Inflammatory macrophage (primary cell): Measurements from ENCODE around the gene LMO7.
"Not testable (repeated sequence)": the region's sequence is repeated elsewhere in the genome, so short reads cannot be mapped to it uniquely, and the experiment has no call there.

Experiments used
- DNase-seq, 2 donors: peaks; one replicate each; pipeline ENCODE4 v3.0.0-alpha.2; 2020 to 2022

LMO7 gene

DNA sequence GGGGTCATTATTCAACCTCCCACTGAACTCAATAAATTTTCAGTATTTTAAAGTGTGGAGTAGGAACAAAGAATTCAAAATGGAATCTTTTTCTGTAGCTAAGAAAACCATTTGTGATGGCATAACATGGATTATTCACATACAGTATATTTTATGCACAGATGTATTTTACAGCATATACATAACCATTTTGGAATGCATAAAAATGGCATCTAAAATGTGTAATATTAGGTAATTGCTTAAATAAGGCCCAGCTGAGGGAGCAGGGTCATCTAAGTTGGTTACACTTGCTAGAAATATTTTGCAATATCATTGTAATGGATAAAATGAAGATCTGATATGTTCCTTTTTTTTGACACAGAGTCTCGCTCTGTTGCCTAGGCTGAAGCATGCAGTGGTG is 146.9 kb downstream of the LMO7 start:
- DNase-seq, result no peak

DNA sequence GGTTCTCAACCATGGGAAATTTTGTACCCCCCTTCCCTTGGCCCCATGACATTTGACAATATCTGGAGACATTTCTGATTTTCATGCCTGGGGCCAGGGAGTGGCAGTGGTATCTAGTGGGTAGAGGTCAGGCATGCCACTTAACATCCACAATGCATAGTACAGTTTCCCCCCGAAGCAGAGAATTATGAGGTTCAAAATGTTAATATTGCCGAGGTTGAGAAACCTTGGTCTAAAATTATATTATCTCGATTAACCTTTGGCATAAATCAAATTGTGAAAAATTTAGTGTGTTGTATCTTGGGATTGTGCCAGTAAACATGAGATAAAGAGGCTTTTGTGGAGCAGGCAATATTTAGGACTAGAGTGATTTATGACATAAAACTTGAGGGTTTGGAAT is 147.9 kb downstream of the LMO7 start:
- no peak for DNase-seq

DNA sequence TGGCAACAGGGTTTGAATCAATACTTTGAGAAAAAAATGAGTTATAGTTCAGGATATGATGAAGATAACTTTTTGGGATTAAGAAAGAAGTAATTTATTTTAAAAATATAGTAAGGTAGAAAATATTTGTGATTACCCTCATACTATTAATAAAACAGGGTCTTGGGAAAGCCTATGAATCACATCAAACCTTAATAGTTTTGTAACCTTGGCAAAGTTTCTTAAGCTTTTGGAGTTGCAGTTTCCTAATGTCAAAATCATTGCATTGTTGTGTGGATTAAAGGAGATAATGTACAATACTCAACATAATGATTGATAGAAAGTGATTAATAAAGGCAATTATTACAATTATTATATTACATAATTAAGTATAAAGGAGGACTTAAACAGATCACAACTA is 149.0 kb downstream of the LMO7 start:
- DNase-seq, result no peak

DNA sequence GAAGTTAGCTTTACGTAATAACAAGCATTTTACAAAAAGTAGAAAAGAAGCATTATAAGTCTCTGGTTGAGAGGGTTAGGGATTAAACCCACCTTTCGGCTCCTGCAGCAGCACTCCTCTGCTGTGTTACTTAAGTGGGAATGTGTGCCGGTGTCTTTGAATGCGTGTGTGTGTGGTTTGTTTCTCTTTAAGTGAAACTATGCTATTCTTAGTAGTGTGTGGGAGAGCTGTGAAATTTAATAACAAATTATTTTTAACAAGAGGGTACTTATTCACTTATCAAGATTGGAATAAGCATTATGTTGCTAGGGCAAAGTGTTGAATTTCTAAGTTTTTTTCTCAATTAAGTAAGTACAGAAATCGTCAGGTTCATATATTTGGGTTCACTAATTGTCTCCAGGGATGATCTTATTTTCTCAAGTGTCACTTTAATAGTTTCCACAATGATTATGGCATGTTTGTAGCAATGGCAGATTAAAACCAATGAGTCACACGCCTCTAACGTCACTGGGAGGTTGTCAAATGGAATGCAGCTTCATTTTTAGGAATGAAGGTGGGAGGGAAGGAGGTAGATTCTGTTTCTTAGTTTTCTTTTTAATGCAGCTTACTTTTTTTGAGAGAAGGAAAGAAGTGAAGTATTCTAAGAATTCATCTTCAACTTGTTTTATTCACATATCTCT is 151.3 kb downstream of the LMO7 start:
- DNase-seq, result no peak

DNA sequence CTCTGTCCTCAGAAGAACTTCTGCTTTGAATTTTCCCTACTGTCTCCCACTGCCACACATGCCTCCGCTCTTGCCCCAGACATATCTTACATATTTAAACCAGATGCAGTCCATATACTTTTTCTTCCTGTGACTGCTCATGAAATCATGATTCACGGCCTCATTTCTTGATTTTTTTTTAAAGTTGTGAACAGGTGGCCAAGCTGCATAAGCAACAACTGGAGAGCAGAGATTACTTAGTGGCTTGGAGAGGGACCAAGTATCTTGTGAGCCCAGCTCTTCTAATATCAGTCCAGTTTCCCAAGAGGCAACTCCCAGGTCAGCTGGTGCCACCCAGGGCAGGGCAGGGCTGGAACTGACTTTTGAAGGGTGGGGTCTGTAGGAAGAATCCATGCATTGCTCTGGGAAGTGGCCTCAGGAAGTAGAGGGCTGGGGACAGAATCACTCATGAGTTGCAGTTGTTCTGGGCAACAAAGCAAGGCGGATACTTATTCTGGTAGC is 152.4 kb downstream of the LMO7 start:
- DNase-seq, result peak; percentile 51 to 62

DNA sequence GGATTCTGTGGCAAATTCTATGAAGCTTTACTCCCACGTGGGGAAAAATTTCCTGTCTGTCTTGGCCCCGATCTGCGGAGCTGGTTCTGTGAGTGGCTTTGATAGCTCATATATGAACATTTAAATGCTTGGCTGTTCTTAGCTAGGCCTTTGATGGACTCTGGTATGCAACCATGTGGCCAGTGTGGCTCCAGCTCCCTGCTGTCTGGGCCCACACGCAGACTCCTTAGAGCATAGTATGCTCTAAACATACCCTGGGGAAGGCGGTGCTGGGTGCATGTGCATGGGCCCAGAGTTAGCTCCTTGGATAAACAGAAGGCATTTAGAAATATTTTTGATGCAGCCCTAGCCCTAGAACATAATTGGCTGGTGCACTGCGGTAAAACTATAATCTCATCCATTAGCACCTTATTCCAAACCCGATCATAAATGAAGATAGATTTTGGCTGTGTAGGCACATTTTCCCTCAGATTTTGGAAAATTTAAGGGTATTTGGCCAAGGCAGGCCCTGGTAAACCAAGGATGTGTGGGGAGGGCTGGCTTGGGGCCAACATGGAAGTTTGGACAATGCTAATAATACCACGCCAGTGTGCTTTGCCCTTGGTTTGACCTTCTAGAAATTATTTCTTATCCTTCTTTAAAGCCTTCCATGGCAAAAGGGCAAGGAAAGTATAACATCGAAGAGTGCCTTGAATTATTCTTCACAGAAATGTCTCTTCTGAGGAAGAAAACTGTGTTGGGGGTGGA is 153.5 kb downstream of the LMO7 start:
- no peak for DNase-seq

DNA sequence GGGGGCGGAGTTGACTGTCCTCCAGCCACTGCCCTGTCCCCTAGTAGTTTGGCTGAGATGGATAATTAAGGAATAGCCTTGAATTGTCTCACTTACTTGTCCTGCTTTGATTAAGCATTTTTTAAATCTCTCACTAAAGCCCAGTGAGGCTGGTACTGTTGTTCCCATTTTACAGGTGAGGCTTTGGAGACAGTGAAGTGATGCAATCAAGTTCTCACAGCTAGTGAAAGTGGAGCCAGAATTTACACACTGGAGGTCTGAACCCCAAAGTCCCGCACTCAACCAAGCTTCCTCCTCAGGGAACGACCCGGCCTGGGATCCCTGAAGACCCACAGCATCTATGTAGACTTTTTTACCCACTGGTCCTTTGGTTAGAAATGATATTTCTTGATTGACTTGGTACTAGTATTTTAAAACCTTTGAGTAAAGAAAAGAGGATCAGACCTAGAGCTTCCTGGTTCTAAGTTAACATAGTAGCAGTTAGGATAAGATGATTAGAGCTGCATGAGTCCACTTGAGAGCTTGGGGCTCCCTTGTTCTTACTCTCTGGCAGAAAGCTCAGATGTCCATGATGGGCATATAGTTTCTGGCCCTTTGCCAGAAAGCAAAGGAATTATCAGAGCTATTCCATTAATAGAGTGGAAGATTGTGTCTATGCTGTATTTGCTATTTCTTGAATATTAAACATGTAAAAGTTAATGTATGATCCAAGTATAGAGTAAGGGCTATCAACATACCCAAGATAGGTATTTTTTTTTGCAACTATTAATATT is 154.3 kb downstream of the LMO7 start:
- no peak for DNase-seq

DNA sequence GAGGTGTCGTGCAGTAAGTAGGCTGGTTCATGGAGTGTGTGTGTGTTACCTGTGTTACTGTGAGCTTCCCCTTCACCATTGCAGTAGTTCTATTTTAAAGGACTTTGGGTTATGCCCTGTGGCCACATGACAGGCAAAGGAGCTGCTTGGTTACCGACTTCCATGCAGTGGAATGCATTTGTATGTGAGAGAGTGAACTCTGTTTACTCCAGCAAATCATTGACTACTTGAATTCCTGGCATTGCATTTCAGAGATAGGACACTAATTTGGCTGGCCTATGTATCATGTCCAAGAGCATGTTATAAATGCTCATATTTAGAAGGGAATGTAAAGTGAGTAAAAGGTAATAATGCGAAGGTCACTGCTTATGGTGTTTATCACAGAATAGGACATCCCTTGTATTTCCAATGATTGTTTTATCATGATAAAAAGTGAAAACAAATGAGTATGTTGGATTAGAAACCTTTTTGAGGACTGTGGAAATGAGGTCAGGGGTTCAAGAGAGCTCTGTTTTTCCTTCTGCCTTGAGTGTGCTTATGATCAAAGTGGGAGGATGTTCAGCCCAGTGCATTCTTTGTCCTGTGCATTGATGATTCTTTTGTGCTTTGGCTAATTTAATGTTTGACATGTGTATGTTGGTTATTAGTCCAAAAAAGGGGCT is 156.5 kb downstream of the LMO7 start:
- no peak for DNase-seq

DNA sequence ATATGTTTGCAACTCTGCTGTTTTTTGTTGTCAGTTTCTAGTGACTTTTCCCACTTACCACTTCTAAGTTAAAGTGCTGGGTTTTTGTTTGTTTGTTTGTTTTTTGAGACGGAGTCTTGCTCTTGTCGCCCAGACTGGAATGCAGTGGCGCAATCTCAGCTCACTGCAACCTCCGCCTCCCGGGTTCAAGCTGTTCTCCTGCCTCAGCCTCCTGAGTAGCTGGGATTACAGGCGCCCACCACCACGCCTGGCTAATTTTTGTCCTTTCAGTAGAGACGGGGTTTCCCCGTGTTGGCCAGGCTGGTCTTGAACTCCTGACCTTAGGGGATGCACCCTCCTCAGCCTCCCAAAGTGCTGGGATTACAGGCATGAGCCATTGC is 157.0 kb downstream of the LMO7 start:
- not testable (repeated sequence) for DNase-seq

DNA sequence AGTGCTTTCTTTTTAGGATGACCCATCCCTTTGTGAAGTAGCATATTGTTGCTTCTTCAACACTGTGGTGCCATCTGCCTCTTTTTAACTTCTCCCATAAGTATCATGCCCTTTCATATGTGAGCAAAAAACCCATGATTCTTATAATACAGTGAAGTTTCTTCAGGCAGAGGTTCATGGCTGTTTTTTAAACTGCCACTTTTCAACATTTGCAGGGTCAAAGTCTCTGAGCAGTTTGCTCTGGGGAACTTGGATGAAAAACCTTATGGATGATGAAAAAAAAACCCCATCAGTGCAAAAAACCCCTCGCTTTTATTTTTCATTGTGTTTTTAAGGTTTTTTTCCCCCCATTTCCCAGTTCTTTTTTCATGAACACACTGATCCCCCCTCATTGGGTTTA is 158.5 kb downstream of the LMO7 start:
- no peak for DNase-seq

DNA sequence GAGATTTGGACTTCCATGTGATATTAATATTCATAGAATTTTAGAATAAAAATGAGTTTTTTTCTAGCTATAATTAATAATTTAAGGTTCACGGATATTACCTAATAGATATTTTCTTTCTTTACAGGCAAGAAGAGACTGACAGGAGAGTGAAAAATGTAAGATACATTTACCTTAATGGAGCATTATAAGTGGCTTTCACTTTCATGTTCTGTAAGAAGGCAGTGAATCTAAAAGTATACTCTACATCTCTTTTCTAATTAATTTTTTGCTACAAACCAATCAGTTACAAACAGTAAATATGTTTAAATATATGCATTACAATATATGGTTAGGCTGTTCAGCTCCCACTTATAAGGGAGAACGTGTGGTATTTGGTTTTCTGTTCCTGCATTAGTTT is 159.1 kb downstream of the LMO7 start:
- DNase-seq, result no peak

DNA sequence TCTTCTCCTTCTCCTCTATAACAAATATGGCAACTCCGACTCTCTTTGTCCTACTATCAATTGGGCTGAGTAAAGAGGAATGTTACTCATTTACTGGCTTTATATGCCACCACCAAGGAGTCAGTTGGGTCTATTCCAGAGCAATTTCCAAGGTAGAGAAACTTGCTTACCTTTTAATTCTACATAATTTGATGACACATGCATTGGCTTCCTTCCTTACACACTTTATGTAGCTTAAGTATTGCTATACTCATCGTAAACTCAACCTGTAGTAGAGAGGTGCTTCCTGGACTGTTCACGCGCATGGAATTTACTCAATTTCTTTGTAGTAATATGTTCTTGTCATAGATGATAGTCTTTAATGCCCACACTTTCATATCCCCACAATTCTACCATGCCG is 160.7 kb downstream of the LMO7 start:
- no peak for DNase-seq

DNA sequence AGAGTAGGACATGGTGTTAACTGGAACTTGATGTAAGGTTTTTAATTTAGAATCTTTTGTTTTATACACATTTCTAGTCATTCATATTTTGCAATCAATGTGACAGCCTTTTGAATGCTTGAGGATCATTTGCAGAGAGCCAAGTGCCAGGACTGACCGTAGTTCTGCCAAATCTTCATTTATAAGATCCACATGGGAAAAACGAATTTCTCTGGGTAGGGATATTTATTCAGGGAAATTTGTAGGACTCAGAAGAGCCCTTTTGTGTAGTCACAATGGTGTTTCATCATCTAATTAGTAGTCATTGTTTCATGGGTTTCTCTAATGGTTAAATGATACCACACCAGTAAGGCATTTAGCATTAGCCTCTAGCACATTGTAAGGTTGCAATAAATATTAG is 161.1 kb downstream of the LMO7 start:
- no peak for DNase-seq

DNA sequence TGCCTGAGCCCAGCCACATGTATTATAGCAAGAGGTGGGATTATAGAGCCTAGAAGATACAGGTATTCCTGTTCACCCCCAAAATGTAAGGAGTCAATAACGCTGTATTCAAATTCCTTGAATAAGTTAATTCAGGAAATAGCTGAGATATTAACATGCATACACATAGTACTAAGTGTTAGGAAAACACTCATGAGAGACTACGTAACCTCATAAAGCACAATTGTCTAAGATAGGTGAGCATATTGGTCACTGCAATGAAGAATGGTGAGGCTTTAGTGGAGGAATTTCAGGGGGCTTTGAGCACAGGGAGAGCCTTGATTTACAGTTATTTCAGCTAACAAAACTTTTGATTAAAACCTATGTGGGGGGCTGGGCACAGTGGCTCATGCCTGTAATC is 161.6 kb downstream of the LMO7 start:
- no peak for DNase-seq

DNA sequence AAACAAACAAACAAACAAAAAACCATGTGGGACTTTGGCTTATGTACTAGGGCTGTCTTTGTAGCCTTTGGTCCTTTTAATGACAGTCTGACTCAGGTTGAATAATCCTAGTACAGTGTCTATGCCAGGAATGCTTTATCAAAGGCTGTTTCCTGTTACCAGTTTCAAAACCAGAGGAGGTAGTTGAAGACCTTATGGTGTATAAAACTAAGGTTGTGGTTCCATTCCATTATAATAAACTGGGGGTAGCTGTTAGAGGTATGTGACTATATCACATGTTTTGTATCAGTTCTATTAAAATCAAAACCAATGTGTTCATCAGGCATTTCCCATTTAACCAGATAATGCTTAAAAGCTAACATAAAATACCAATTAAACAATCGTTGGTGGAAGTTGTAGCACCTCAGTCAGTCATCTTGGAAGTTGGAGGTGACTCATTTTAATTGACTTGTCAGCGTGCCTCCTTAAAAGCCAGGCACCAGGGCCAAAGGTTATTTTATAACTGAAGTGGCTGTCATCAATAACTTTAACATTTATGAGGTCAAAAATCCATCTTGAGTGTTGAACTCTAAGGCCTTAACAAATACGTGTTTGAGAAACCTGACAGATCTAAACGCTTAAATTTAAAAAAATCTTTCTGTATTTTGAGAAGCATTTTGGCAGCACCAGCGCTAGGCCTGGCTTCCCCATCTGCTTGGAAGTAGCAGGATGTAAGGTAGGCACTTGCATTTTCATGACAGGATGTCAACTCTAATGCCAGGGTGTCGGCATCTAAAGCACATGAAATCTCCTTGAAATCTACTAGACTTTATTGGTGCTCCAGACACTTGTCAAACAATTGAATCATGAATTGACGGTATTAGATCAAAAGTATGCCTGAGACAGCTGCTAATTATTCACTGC is 162.5 kb downstream of the LMO7 start:
- DNase-seq, result no peak

DNA sequence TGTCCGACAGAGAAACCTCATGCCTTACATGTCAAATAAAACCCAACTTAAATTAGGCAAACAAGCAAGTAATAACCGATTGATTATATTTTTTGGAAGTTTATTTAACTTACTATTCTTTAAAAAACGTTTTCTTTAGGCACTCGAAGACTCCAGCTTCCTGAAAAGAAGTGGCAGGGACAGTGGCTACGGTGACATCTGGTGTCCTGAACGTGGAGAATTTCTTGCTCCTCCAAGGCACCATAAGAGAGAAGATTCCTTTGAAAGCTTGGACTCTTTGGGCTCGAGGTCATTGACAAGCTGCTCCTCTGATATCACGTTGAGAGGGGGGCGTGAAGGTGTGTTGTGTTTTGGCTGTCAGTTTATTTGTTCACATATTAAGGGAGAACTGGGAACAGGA is 164.4 kb downstream of the LMO7 start:
- no peak for DNase-seq

DNA sequence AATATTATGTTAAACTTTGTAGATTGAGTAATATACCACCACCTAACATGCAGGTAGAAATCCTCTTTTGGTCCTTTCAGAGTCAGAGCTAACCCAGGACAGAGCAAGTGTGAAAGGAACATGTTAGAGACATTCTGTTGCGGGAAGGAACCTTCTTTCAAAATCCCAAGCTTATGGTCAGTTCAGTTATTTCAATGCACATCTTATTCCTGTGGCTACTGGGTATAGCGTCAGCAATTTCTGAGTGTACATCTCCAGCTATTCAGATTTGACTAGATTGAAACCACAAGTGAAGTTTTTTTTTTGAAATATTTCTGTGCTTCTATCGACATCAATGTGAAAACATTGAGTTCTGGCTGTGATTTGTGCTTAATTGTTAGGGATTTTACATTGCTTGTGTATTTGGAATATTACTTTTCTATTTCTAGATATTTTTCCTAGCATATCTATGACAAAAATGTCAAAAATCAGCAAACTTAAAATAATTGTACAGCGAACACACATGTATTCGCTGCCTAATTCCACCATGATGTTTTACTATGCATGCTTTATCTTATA is 165.3 kb downstream of the LMO7 start:
- no peak for DNase-seq

DNA sequence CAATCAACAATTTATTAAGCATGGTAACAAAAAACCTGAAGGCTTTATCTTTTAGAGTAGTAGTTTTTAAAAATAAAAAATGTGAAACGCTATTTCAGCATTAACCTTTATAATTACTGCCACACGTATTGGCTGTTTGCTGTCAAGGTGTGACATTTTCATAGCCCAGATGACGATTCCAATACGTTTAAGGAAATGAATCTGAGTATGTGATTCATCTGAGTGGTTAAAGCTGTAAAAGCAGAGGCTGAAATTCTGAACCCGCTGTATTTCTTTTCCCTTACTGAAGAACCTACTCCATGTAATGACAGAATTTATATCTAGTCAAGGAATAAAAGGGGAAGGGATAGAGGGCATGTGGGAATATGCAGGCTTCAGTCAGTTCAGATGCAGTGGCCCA is 166.0 kb downstream of the LMO7 start:
- DNase-seq, result no peak

DNA sequence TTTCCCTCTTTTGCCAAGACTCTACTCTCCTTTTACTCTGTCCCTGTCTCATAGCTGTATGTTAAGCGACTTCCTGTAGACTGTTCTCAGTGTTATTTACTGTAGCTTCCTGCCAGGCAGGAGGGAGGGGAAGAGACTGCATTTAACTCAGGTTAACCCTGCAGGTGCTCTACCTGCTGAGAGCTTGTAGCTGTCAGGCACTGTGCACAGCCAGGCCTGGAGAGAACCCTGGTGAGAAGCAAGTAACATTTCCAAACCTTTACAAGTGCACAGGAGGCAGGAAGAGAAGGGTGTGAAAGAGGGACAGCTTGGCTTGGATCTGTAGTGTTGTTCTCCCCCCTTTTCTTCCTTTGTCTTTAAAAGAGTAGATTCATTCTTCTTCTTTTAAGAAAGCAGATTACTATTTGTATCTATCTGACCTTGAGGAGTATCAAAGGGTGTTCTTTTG is 167.1 kb downstream of the LMO7 start:
- DNase-seq, result no peak

DNA sequence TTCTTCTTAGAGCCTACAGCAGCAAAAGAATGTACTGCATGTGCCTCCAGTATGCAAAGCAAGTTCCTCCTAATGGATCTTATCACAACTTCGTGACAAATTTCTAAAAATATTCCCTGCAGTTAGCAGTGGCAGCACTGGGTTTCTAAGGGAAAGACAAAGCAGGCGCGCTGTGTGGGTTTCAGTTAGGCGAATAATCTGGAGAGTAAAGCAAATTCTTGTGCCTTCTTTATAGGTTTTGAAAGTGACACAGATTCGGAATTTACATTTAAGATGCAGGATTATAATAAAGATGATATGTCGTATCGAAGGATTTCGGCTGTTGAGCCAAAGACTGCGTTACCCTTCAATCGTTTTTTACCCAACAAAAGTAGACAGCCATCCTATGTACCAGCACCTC is 167.9 kb downstream of the LMO7 start:
- no peak for DNase-seq

DNA sequence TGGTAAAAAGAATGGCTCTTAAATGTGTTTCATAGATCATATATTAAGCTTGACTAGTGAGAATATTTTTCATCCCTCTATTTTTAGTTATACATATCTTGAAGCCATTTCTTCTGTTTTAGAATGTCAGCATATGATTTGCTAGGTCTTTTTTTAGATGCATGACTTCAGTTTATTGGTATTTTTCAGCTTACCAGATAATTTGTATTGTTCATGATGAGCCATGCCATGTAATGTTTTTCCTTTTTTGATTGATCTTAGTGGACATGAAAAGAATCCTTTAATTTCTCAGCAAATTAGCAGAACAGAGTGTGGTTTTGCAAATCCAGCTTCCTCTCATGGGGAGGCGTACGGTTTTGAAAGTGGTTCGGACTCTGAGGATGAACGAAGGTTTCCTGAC is 168.5 kb downstream of the LMO7 start:
- DNase-seq, result no peak

DNA sequence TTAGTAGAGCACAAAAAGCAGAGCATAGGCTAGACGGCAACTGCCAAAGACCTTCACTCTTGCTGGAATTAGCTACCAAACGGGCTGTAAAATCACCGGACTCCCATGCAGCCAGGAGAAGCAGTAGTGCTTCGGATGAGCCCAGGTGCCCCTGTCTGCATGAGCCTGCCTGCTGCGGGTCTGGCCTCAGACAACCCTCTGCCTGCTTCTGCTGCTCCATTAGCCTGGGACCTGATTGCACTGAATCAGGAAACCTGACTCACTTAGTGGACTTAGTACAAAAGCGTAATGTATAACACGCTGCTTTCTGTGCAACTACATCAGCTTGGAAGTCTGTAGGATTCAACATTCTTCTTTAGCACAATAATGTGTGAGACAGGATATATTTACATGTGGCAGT is 170.0 kb downstream of the LMO7 start:
- no peak for DNase-seq
